HepG2 (cell line): ENCODE results near the gene ELFN1. TPM values are rescaled to one million over a fixed set of nuclear protein-coding genes. Genes with fewer than 3 reads are reported as not detected.

Experiments used
- ARID5B ChIP-seq: IDR thresholded peaks from 2 replicates; pipeline ENCODE4 v1.4.0; 2020; ENCODE audit warnings: mild to moderate bottlenecking, missing genetic modification reagents
- BRCA1 ChIP-seq: sonication (generic); formaldehyde crosslinking; IDR thresholded peaks from 2 replicates; pipeline ENCODE4 v1.4.0; 2020; ENCODE audit warnings: missing genetic modification reagents
- CSRNP1 ChIP-seq: sonication (generic); formaldehyde crosslinking; IDR thresholded peaks from 2 replicates; pipeline ENCODE4 v1.8.1; 2023; ENCODE audit warnings: mild to moderate bottlenecking, missing genetic modification reagents
- DMTF1 ChIP-seq: sonication (generic); formaldehyde crosslinking; IDR thresholded peaks from 2 replicates; pipeline ENCODE4 v1.4.0; 2020; ENCODE audit warnings: mild to moderate bottlenecking, missing genetic modification reagents
- ERF ChIP-seq: IDR thresholded peaks from 2 replicates; pipeline ENCODE4 v1.6.1; 2018; ENCODE audit warnings: missing biosample characterization, missing genetic modification reagents
- ESRRA ChIP-seq: sonication (generic); formaldehyde crosslinking; IDR thresholded peaks from 2 replicates; pipeline ENCODE4 v1.5.1; 2020; ENCODE audit warnings: mild to moderate bottlenecking, low read depth, missing genetic modification reagents
- FIP1L1 ChIP-seq: fragments of 200-400 bp; formaldehyde crosslinking; IDR thresholded peaks from 2 replicates; pipeline ENCODE4 v1.6.1; 2018; ENCODE audit warnings: low read depth, mild to moderate bottlenecking, low read length, moderate library complexity, borderline replicate concordance; ENCODE audit not compliant: insufficient read depth
- HHEX ChIP-seq: IDR thresholded peaks from 2 replicates; pipeline ENCODE4 v1.6.1; 2016; ENCODE audit warnings: control low read depth
- HNRNPH1 ChIP-seq: fragments of 200-400 bp; formaldehyde crosslinking; optimal IDR thresholded peaks from 2 replicates; pipeline ENCODE3; 2017; ENCODE audit warnings: mild to moderate bottlenecking, low read depth, low read length
- IKZF1 ChIP-seq: fragments of 450-650 bp; IDR thresholded peaks from 2 replicates; pipeline ENCODE4 v1.7.1; 2016
- IRF2 ChIP-seq: IDR thresholded peaks from 2 replicates; pipeline ENCODE4 v1.6.1; 2018; ENCODE audit warnings: missing genetic modification reagents, missing compliant biosample characterization
- JUN ChIP-seq: sonication (generic); formaldehyde crosslinking; IDR thresholded peaks from 2 replicates; pipeline ENCODE4 v1.4.0; 2020; ENCODE audit warnings: mild to moderate bottlenecking, missing genetic modification reagents
- MXD3 ChIP-seq: IDR thresholded peaks from 2 replicates; pipeline ENCODE4 v1.6.1; 2016; ENCODE audit warnings: mild to moderate bottlenecking, missing biosample characterization, missing genetic modification reagents
- NONO ChIP-seq, 2 experiments: fragments of 450-650 bp in 1 of 2; sonication (generic) in 1 of 2; formaldehyde crosslinking in 1 of 2; IDR thresholded peaks in 1 of 2; conservative IDR thresholded peaks in 1 of 2; 2 replicates each; pipeline versions ENCODE4 v1.6.1 to v1.8.0; 2017 to 2022; ENCODE audit warnings: mild to moderate bottlenecking in 1 of 2, missing genetic modification reagents in 1 of 2, moderate library complexity in 1 of 2
- PATZ1 ChIP-seq: sonication (generic); formaldehyde crosslinking; IDR thresholded peaks from 2 replicates; pipeline ENCODE4 v1.4.0; 2020; ENCODE audit warnings: missing genetic modification reagents
- SMC3 ChIP-seq: IDR thresholded peaks from 2 replicates; pipeline ENCODE4 v1.6.1; 2011; ENCODE audit warnings: low read length, improper control_type of control experiment
- ZBTB20 ChIP-seq: sonication (generic); formaldehyde crosslinking; IDR thresholded peaks from 2 replicates; pipeline ENCODE4 v1.8.1; 2023; ENCODE audit warnings: missing genetic modification reagents, low read depth, mild to moderate bottlenecking, borderline replicate concordance
- ZKSCAN5 ChIP-seq: sonication (generic); formaldehyde crosslinking; IDR thresholded peaks from 2 replicates; pipeline ENCODE4 v1.5.1; 2020; ENCODE audit warnings: mild to moderate bottlenecking, missing genetic modification reagents
- ZNF501 ChIP-seq: sonication (generic); formaldehyde crosslinking; IDR thresholded peaks from 2 replicates; pipeline ENCODE4 v1.5.1; 2020; ENCODE audit warnings: mild to moderate bottlenecking, moderate library complexity, missing genetic modification reagents
- polyA plus RNA-seq, 8 experiments: library from polyadenylated mRNA; depleted of rRNA in 3 of 8; stranded (reverse) in 7 of 8; unstranded in 1 of 8; fragments of >200 nt; fragmentation: Illumina TruSeq in 4 of 8; extraction: Trizol in 4 of 8; gene quantifications; 2 replicates each; pipeline versions ENCODE4 v1.2.1 to v1.2.3, GENCODE V29; 2011 to 2016; ENCODE audit warnings: low read depth in 4 of 8, missing spikeins in 1 of 8, mixed read lengths in 1 of 8; ENCODE audit not compliant: insufficient read depth in 1 of 8
- total RNA-seq, 5 experiments: library from RNA; depleted of rRNA; stranded (reverse); fragments of >200 nt; fragmentation: Illumina TruSeq; extraction: Trizol; gene quantifications; 2 replicates each; pipeline ENCODE4 v1.2.3, GENCODE V29; 2016; ENCODE audit warnings: low read depth in 1 of 5

ELFN1 gene
- total and polyA plus RNA-seq, 2 of the 13 experiments (the other 11 are each of a cell fraction or from before 2014, with no cell fraction given), result 0.13 to 0.18 TPM

GRCh38 chr7:1716263-1717094 is 46.4 kb downstream of the ELFN1 start (continued):
- TF ChIP-seq FIP1L1, result no peak
- TF ChIP-seq ERF (CRISPR knock-in tag), result peak; percentile 63; the same call in 1 of the 2 replicates
- peak; percentile 81; the same call in 1 of the 2 replicates for TF ChIP-seq JUN (CRISPR knock-in tag)
- TF ChIP-seq SMC3, result no peak
- no peak for TF ChIP-seq IRF2 (CRISPR knock-in tag)
- no peak for TF ChIP-seq IKZF1
- TF ChIP-seq PATZ1 (CRISPR knock-in tag), result peak; percentile 82
- TF ChIP-seq ARID5B (CRISPR knock-in tag), result peak; percentile 47
- no peak for TF ChIP-seq ZBTB20
- no peak for TF ChIP-seq ESRRA
- TF ChIP-seq BRCA1 (CRISPR knock-in tag), result no peak
- TF ChIP-seq ZNF501 (CRISPR knock-in tag), result peak; percentile 38; the same call in 1 of the 2 replicates
- TF ChIP-seq HNRNPH1, result no peak
- no peak for TF ChIP-seq DMTF1
- no peak for TF ChIP-seq CSRNP1 (CRISPR knock-in tag)
- TF ChIP-seq MXD3 (CRISPR knock-in tag), result no peak
- TF ChIP-seq ZKSCAN5, result 0 out of 2 replicates have a peak, but pooled peaks have one; percentile 58
- TF ChIP-seq HHEX (CRISPR knock-in tag), result no peak
- no peak for TF ChIP-seq NONO (IDR thresholded peaks at IDR 0.05)
- 0 out of 2 replicates have a peak, but pooled peaks have one; percentile 21 for TF ChIP-seq NONO (CRISPR knock-in tag; conservative IDR thresholded peaks at IDR 0.05)
